Retinal pigment epithelial cell (primary cell): Measurements from ENCODE around the gene SPO11.

Experiments used
- DNase-seq: peaks from one replicate; pipeline ENCODE4 v3.0.0-alpha.2; 2010; ENCODE audit warnings: low read depth
- H3K4me3 ChIP-seq: 2 replicates; pipeline ENCODE4 v1.5.1; 2011; ENCODE audit warnings: mild to moderate bottlenecking, low read length, control low read depth, moderate library complexity
- CTCF ChIP-seq: conservative IDR thresholded peaks from 2 replicates; pipeline ENCODE4 v1.5.1; 2011; ENCODE audit warnings: low read depth, low read length, control low read depth, inconsistent platforms

Gene SPO11

GRCh38 chr20:57287901-57288300, 41.7 kb upstream of the SPO11 start:
- DNase-seq, result no peak
- no peak for TF ChIP-seq CTCF
- no peak overlapping the region for H3K4me3 ChIP-seq

DNA sequence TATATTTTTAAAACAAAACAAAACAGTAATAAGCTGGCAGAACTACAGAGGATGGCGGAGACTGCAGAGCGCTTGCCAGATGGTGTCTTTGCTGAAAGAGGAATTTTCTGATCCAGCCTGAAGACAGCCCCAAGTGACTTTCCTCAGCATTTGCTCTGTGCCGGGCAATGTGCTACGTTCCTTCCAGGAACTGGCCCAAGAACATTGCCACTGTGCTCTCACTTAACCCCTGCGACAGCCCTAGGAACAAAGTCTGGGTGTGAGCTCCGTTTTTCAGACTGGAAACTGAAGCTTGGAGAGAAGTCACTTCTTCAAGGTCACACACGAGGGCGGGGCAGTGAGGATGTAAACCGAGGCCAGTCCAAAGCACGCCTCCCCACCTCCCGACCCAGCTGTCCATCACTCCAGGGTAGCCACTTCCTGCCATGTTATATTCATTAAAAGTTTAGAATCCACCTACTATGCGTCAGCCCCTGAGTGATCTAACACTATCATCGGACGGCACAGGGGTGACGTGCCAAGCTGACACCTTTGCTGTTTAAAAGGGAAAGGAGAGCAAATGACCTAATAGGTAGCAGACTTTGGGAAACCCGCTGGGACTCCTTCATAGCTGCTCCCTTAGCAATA, 40.8 kb upstream of the SPO11 start:
- no peak for TF ChIP-seq CTCF
- H3K4me3 ChIP-seq, result no peak overlapping the region
- DNase-seq, result no peak

GRCh38 chr20:57289391-57290177, 40.0 kb upstream of the SPO11 start:
- TF ChIP-seq CTCF, result no peak

GRCh38 chr20:57290178-57290484, 39.5 kb upstream of the SPO11 start:
- no peak overlapping the region for H3K4me3 ChIP-seq
- no peak for TF ChIP-seq CTCF
- DNase-seq, result no peak

More at GRCh38 chr20:57289391-57290177, 40.0 kb upstream of the SPO11 start:
- no peak overlapping the region for H3K4me3 ChIP-seq
- DNase-seq, result no peak

DNA sequence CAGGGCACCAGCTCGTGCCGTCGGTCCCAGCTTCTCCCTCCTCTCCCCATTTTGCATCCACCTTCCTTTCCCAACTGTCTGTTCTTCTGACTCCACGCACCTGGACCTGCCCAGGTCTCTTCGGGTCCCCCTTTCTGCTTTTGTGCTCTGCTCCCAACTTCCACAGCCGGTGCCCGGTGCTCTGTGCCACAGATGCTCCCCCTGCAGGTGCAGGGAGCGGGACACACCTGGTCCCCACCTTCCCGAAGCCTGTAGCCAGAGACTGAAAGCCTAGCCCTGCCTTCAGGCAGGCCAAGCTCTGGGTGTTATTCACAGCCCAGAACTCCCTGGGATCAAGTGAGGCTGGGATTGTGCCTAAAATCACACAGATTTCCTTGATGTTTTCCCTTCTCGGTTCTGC, 38.6 kb upstream of the SPO11 start:
- H3K4me3 ChIP-seq, result no peak overlapping the region
- no peak for DNase-seq
- no peak for TF ChIP-seq CTCF

DNA sequence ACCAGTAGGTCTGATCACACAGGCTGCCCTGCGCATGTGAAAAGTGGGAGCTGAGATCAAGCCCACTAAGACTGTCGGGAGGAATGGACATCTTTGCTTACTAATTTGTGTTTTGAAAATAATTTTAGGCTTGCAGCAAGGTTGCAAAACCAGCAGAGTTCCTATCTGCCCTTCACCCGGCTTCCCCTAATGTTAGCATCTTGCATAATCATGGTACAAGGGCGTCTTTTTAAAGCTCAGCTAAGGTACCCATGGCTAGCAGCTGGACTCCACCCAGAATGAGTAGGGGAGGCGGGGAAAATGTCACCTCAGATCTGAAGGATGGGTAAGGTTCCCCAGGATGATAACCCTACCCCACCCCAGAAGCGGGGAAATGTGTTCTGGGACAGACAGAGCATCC, 37.9 kb upstream of the SPO11 start:
- no peak for DNase-seq
- H3K4me3 ChIP-seq, result no peak overlapping the region
- TF ChIP-seq CTCF, result no peak

- DNase-seq, result no peak
- H3K4me3 ChIP-seq, result no peak overlapping the region
- TF ChIP-seq CTCF, result no peak
Measured at GRCh38 chr20:57292611-57293010, 37.0 kb upstream of the SPO11 start.
